HUES6 (cell line): ENCODE results near the gene EVL.

Experiments
- H3K27ac ChIP-seq: 2 replicates; pipeline ENCODE4 v1.7.0; 2013; ENCODE audit warnings: low read depth, mild to moderate bottlenecking, low read length, inconsistent platforms
- H3K27me3 ChIP-seq: 2 replicates; pipeline ENCODE4 v1.6.1; 2013; ENCODE audit warnings: low read length; ENCODE audit not compliant: control insufficient read depth, insufficient read depth
- H3K36me3 ChIP-seq: 2 replicates; pipeline ENCODE4 v1.6.1; 2013; ENCODE audit warnings: low read length; ENCODE audit not compliant: control insufficient read depth, insufficient read depth
- H3K4me1 ChIP-seq: 2 replicates; pipeline ENCODE4 v1.6.1; 2013; ENCODE audit warnings: low read length; ENCODE audit not compliant: control insufficient read depth, insufficient read depth
- H3K4me3 ChIP-seq: 2 replicates; pipeline ENCODE4 v1.5.1; 2013; ENCODE audit warnings: low read depth, low read length
- H3K9ac ChIP-seq: one replicate; pipeline ENCODE4 v1.6.1; 2013; ENCODE audit warnings: mild to moderate bottlenecking, low read length
- H3K9me3 ChIP-seq: 2 replicates; pipeline ENCODE4 v1.6.1; 2013; ENCODE audit warnings: low read depth, low read length; ENCODE audit not compliant: control insufficient read depth, insufficient read depth

Gene EVL

DNA sequence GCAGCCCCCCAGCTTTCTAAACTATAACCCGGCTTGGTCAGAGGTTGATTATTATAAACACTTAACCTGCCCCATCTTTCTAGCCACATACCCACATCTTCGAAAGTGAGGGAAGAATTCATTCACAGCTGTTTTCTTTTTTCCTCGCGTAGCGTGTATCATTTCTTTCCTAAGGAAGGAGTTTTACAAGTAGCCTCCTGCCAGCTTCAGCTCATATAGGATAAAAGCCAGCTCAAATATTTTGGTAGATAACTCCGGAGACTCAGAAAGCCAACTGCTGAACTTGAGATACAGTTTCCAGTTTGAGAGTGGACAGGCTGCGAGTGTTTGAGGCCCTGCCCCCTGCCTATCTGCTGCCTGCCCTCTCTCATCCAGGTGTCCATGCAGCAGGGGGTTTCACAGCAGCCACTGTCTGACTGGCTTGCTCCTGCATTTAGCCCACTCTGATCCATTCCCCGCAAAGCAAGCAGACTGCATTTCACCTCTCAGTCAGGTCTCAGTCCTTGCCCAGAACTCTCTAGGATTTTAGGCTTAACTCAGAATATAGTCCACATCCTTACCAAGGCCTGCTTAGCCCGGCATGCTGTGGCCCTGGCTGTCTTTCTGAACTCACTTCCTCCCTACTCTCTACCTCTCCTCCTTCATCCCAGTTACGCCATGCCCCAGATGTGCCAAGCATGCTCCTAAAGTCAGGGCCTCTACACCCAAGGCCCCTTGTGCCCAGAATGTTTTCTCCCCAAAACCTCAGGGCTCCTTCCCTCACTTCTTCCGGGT, 46.9 kb downstream of the EVL start:
- Histone ChIP-seq H3K27me3 (no peaks in the 10 kb centered on the region), H3K27ac (no peak overlapping the region), H3K4me1 (no peaks in the 10 kb centered on the region; the same call in 1 of the 2 replicates), H3K9me3 (no peaks in the 10 kb centered on the region), H3K9ac (no peak overlapping the region), H3K36me3 (peaks cover 3% of the 10 kb centered on the region; the same call in 1 of the 2 replicates), H3K4me3 (no peak overlapping the region)

- Histone ChIP-seq H3K36me3 (peaks cover 3% of the 10 kb centered on the region; the same call in 1 of the 2 replicates), H3K27me3 (no peaks in the 10 kb centered on the region)
These were observed 49.0 kb downstream of the EVL start for GRCh38 chr14:100114109-100114765.

DNA sequence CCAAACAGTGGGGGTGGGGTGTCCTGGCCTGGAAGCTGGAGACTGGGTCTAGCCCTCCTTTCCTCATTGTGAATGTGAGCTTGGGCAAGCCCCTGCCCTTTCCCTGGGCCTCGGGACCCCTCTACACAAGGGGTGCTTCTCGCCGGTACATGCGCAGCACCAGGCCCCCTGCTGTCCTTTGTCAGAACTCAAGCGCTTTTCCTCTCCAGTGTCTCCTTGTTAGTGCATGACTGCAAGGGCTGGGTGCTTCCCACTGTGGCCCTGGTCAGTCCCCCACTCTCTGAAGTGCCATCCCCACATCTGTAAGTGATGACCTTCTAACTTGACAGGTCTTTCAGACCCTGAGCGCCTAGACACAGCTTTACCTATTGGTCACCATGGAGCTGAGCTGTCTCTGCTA, 50.0 kb downstream of the EVL start:
- H3K4me3 ChIP-seq: no peak overlapping the region
- H3K9me3 ChIP-seq: no peaks in the 10 kb centered on the region
- no peaks in the 10 kb centered on the region; the same call in 1 of the 2 replicates for H3K4me1 ChIP-seq
- H3K27me3 ChIP-seq: no peaks in the 10 kb centered on the region
- no peak overlapping the region for H3K9ac ChIP-seq
- H3K27ac ChIP-seq: no peak overlapping the region
- no peaks in the 10 kb centered on the region for H3K36me3 ChIP-seq

More at GRCh38 chr14:100114109-100114765, 49.0 kb downstream of the EVL start:
- no peak overlapping the region for H3K4me3 ChIP-seq
- no peak overlapping the region for H3K9ac ChIP-seq
- no peaks in the 10 kb centered on the region; the same call in 1 of the 2 replicates for H3K4me1 ChIP-seq
- no peak overlapping the region for H3K27ac ChIP-seq
- H3K9me3 ChIP-seq: no peaks in the 10 kb centered on the region

DNA sequence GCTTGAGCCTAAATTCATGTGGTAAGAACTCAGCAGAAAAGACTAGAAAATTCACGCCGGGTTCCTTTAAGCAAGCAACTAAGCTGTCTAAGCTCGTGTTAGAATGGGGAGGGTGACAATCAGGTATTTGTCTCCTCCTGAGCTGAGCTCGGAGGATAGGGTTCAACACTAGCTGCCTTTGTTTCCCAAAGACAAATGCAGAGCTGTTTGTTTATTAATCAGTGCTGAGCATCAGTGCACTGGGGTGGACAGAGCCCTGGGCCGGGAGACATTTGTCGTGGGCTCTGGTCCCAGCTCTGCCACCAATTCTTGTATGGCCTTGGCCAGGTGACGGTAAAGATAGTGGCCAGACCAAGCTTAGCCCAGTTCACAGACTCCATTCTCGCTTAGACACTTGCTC, 50.5 kb downstream of the EVL start:
- H3K4me3 ChIP-seq: no peak overlapping the region
- no peaks in the 10 kb centered on the region; the same call in 1 of the 2 replicates for H3K4me1 ChIP-seq
- H3K36me3 ChIP-seq: no peaks in the 10 kb centered on the region
- no peaks in the 10 kb centered on the region for H3K9me3 ChIP-seq
- no peak overlapping the region for H3K27ac ChIP-seq
- H3K9ac ChIP-seq: no peak overlapping the region
- H3K27me3 ChIP-seq: no peaks in the 10 kb centered on the region

DNA sequence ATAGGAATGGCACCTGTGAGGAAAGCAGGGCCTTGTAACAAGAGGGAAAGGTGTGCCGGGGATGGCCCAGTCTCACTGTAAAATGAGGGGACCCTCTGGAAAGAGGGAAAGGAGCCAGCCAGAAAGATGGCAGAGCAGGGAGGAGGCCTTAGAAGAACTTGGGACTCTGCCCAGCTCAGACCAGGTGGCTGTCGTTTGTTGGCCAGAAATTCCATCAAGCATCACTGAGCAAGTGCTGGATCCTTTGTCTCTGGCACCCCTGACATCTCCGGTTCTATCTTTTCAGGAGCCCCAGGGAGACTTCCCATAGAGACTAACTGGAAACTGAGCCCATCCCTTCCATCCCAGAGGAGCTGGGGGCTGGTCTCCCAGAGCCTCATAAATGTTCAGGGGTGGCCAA, 50.9 kb downstream of the EVL start:
- Histone ChIP-seq H3K4me3 (no peak overlapping the region), H3K27ac (no peak overlapping the region), H3K9ac (no peak overlapping the region), H3K36me3 (no peaks in the 10 kb centered on the region), H3K4me1 (no peaks in the 10 kb centered on the region; the same call in 1 of the 2 replicates), H3K9me3 (no peaks in the 10 kb centered on the region), H3K27me3 (no peaks in the 10 kb centered on the region)

GRCh38 chr14:100117026-100117425, 51.8 kb downstream of the EVL start:
- Histone ChIP-seq H3K27me3 (no peaks in the 10 kb centered on the region), H3K4me3 (no peak overlapping the region), H3K9ac (no peak overlapping the region), H3K4me1 (no peaks in the 10 kb centered on the region), H3K36me3 (no peaks in the 10 kb centered on the region), H3K9me3 (no peaks in the 10 kb centered on the region), H3K27ac (no peak overlapping the region)

- no peaks in the 10 kb centered on the region for H3K4me1 ChIP-seq
- no peak overlapping the region for H3K27ac ChIP-seq
- no peaks in the 10 kb centered on the region for H3K9me3 ChIP-seq
- no peak overlapping the region for H3K4me3 ChIP-seq
- no peaks in the 10 kb centered on the region for H3K27me3 ChIP-seq
- no peaks in the 10 kb centered on the region for H3K36me3 ChIP-seq
- H3K9ac ChIP-seq: no peak overlapping the region
These were observed 52.6 kb downstream of the EVL start for GRCh38 chr14:100117633-100118395.

DNA sequence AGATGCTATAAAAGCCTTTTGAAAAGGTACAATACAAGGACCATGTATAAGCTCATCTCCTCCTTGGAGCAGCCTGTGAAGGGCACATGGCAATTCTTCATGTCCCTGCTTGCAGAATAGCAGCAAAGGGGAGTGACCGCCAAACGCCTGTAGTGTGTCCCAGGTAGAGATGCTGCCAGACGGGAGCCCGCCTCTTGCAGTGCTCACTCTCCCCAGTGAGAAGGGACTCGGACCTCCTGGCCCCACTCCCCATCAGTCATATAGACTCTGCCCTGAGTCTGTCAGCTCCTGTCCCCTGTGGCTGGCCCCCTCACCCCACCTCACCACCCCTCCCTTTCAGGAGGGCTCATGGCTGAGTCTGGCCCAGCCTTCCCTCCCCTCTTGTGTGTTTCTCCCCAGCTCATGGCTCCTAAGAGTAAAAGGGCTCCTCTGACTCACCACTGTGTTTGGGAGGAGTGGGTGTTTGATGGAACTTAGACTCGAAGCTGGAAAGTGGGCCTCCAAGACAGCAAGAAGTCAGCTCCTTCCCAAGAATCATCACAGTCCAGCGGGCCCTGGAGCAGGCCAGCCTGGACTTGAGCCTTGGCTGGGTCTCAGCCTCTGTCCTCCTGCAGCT, 53.3 kb downstream of the EVL start:
- Histone ChIP-seq H3K36me3 (peaks cover under 1% of the 10 kb centered on the region; the same call in 1 of the 2 replicates), H3K4me1 (no peaks in the 10 kb centered on the region), H3K4me3 (no peak overlapping the region), H3K27me3 (no peaks in the 10 kb centered on the region), H3K27ac (no peak overlapping the region), H3K9me3 (no peaks in the 10 kb centered on the region), H3K9ac (no peak overlapping the region)

DNA sequence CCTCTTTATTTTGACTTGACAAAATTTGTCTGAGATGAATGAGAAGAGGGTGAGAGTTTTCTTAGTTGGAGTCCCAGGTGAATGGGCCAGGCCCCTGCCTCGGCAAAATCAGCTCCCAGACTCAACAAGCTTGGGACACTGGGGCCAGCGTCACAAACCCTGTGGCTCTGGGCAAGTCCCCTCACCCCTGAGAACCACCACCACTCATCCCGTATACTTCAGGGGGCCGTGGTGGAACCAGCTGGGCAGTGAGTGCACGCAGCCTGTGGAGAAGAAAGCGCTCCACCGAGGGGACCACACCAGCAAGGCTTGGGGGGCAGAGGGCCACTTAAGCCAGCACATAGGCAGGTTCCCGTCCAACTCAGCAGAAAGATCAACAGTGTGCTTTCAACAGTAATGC, 54.0 kb downstream of the EVL start:
- Histone ChIP-seq H3K9me3 (no peaks in the 10 kb centered on the region), H3K4me3 (no peak overlapping the region), H3K4me1 (no peaks in the 10 kb centered on the region), H3K27ac (no peak overlapping the region), H3K36me3 (peaks cover 5% of the 10 kb centered on the region; the same call in 1 of the 2 replicates), H3K9ac (no peak overlapping the region), H3K27me3 (no peaks in the 10 kb centered on the region)

GRCh38 chr14:100120522-100121269, 55.5 kb downstream of the EVL start:
- no peaks in the 10 kb centered on the region for H3K4me1 ChIP-seq
- no peak overlapping the region for H3K9ac ChIP-seq
- H3K9me3 ChIP-seq: no peaks in the 10 kb centered on the region
- H3K27ac ChIP-seq: no peak overlapping the region
- H3K4me3 ChIP-seq: no peak overlapping the region
- H3K27me3 ChIP-seq: no peaks in the 10 kb centered on the region
- peaks cover 11% of the 10 kb centered on the region for H3K36me3 ChIP-seq
